Measurements from ENCODE around the gene BTN3A1. TPM values are rescaled to one million over a fixed set of nuclear protein-coding genes. Genes with fewer than 3 reads are reported as not detected.
"Not testable (repeated sequence)": the region's sequence is repeated elsewhere in the genome, so short reads cannot be mapped to it uniquely, and the experiment has no call there.

BTN3A1 gene
- total RNA-seq = 10 to 100 TPM; 14.4 to 24.6 (median 17.7) TPM

GRCh38 chr6:26401987-26402658, at the start of gene BTN3A1:
Gene BTN3A1, plus strand, starts transcription at chr6:26402275. Its CDS starts 3,289 bp downstream, at chr6:26405564.
- DNase-seq (ENCODE audit: low spot score) = peak; percentile 56
- no peak for TF ChIP-seq CTCF (IDR thresholded peaks at IDR 0.05)
- peak; percentile 96 for ATAC-seq (ENCODE audit: low FRiP score)

GRCh38 chr6:26352315-26352714, 49.8 kb upstream of the BTN3A1 start:
- no peak for ATAC-seq (ENCODE audit: low FRiP score)
- TF ChIP-seq CTCF (IDR thresholded peaks at IDR 0.05) = no peak
- no peak for DNase-seq (ENCODE audit: low spot score)

GRCh38 chr6:26354162-26354561, 47.9 kb upstream of the BTN3A1 start:
- TF ChIP-seq CTCF (IDR thresholded peaks at IDR 0.05) = no peak
- ATAC-seq (ENCODE audit: low FRiP score) (no peak), DNase-seq (ENCODE audit: low spot score) (no peak)

- TF ChIP-seq CTCF (IDR thresholded peaks at IDR 0.05) = no peak
- DNase-seq (ENCODE audit: low spot score) (no peak), ATAC-seq (ENCODE audit: low FRiP score) (no peak)
Observed at GRCh38 chr6:26355366-26355765, 46.7 kb upstream of the BTN3A1 start.

- not testable (repeated sequence) for ATAC-seq (ENCODE audit: low FRiP score)
Observed at GRCh38 chr6:26357543-26357942, 44.5 kb upstream of the BTN3A1 start.

GRCh38 chr6:26358511-26358981, 43.5 kb upstream of the BTN3A1 start:
- TF ChIP-seq CTCF (IDR thresholded peaks at IDR 0.05) = no peak
- DNase-seq (ENCODE audit: low spot score) (no peak), ATAC-seq (ENCODE audit: low FRiP score) (no peak)

More at GRCh38 chr6:26357543-26357942, 44.5 kb upstream of the BTN3A1 start:
- DNase-seq (ENCODE audit: low spot score) = not testable (repeated sequence)

GRCh38 chr6:26359765-26360164, 42.3 kb upstream of the BTN3A1 start:
- no peak for TF ChIP-seq CTCF (IDR thresholded peaks at IDR 0.05)
- ATAC-seq (ENCODE audit: low FRiP score) = no peak
- no peak for DNase-seq (ENCODE audit: low spot score)
